ENCODE data around the gene CBFB. TPM values are rescaled to one million over a fixed set of nuclear protein-coding genes. Genes with fewer than 3 reads are reported as not detected.
"Not testable (repeated sequence)": the region's sequence is repeated elsewhere in the genome, so short reads cannot be mapped to it uniquely, and the experiment has no call there.

CBFB gene
- total RNA-seq, 2 experiments from 2014 or later: 235 to 241 TPM

DNA sequence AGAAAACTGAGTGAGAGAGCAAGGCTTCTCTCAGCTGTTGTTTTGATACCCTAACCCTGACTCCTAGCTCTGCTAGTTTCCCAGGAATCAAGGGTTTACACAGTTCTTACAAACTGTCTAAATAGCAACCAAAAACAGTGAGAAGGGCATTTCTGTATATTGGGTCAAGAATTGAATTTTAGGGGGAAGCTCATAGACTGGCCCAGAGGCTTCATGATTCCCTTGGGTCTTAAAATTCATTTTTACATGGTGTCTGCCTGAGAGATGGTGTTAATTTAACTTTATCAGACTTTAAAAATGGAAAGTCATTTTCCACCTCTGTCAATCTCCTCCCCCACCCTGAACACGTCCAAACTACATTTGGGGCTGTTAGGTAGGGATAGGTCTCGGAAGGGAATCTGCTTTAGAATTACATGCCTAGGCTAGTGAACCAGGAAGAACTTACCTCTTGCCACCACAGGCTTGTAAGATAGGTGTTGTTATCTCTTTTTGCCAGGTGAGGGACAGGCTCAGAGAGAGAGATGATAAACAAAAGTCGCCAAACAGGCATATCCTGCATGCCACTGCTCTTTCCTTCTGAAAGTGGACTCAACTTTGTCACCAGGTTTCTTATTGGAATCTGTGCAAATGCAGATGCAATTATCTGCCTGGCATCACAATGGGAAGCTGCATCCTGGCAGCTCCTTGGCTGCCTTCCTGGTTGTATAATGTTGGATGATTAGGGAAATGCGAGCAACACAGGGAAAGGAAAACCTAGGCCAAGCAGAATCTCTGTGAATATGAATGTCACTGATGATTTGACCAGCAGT is 83.8 kb downstream of the CBFB start:
- no peaks in the 10 kb centered on the region for H3K9me3 Mint-ChIP-seq (ENCODE audit: insufficient read depth)
- no peak for DNase-seq
- no peak overlapping the region for H3K27ac Mint-ChIP-seq
- ChIA-PET CTCF (interaction anchor here (1.1 to 2.0 kb wide), 7 partner anchors 9 to 152 kb away, joined by 3 to 9 read pairs (median 3); partner anchors contain the start of gene CES3), POLR2A (interaction anchor here (0.6 to 1.0 kb wide), 3 partner anchors 17 to 154 kb away, joined by 3 to 8 read pairs (median 6); partner anchors contain the start of genes FBXL8 and TRADD)
- peaks cover 30% of the 10 kb centered on the region for H3K4me1 Mint-ChIP-seq (ENCODE audit: low read depth)
- ATAC-seq: no peak
- peaks cover 4% of the 10 kb centered on the region for H3K36me3 Mint-ChIP-seq (ENCODE audit: low read depth)
- no peak overlapping the region for H3K4me3 Mint-ChIP-seq
- no peaks in the 10 kb centered on the region for H3K27me3 Mint-ChIP-seq (ENCODE audit: low read depth)

DNA sequence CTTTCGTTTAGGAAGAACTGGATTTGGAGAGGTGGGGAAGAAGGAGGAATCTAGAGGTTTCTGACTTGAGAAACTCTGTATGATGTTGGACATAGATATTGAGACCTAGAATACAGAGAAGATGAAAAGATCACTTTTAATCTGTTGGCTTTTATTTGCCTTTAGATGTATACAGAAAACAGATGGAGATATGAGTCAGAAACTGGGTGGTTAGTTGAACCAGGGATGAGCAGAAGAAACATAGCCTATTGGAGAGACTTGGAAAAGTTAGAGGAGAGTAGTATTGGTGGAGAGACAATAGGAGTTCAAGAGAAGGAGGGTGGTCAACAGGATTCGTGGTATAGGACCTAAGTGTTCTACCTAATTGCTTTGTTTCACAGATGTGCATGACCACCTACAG is 85.8 kb downstream of the CBFB start:
- POLR2A ChIA-PET: no interaction called here
- Mint-ChIP-seq H3K9me3 (ENCODE audit: insufficient read depth) (no peaks in the 10 kb centered on the region), H3K36me3 (ENCODE audit: low read depth) (peaks cover 4% of the 10 kb centered on the region), H3K27ac (no peak overlapping the region), H3K4me3 (no peak overlapping the region), H3K4me1 (ENCODE audit: low read depth) (peaks cover 22% of the 10 kb centered on the region), H3K27me3 (ENCODE audit: low read depth) (no peaks in the 10 kb centered on the region)
- CTCF ChIA-PET: interaction anchor here (1.1 to 1.4 kb wide), 4 partner anchors 9 to 97 kb away, joined by 4 to 5 read pairs (median 4); partner anchors contain the start of gene B3GNT9
- DNase-seq: no peak
- no peak for ATAC-seq

DNA sequence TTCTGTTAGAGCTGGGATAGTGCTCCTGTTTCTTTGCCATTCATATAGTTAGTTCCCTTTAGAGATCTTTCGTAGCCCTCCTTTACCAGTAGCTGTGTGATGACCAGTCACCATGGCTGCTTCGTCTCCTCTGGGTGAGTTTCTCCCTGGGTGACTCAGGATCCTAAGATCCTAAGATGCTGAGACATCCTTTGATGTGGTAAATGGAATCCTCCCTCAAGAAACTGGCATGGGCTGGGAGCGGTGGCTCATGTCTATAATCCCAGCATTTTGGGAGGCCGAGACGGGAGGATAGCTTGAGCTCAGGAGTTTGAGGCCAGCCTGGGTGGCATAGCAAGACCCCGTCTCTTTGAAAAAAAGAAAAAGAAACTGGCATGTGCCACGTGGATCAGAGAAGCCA is 86.7 kb downstream of the CBFB start:
- ChIA-PET POLR2A (interaction anchor here (1.8 kb wide), 1 partner anchor 42 kb away, joined by 3 read pairs; no protein-coding TSS in a partner anchor), CTCF (interaction anchor here (1.0 to 1.5 kb wide), 6 partner anchors 8 to 153 kb away, joined by 3 to 8 read pairs (median 4); partner anchors contain the start of gene B3GNT9)
- H3K9me3 Mint-ChIP-seq (ENCODE audit: insufficient read depth): no peaks in the 10 kb centered on the region
- DNase-seq: no peak
- peaks cover 7% of the 10 kb centered on the region for H3K36me3 Mint-ChIP-seq (ENCODE audit: low read depth)
- no peak for ATAC-seq
- peaks cover 19% of the 10 kb centered on the region for H3K4me1 Mint-ChIP-seq (ENCODE audit: low read depth)
- H3K27ac Mint-ChIP-seq: no peak overlapping the region
- no peak overlapping the region for H3K4me3 Mint-ChIP-seq
- no peaks in the 10 kb centered on the region for H3K27me3 Mint-ChIP-seq (ENCODE audit: low read depth)

DNA sequence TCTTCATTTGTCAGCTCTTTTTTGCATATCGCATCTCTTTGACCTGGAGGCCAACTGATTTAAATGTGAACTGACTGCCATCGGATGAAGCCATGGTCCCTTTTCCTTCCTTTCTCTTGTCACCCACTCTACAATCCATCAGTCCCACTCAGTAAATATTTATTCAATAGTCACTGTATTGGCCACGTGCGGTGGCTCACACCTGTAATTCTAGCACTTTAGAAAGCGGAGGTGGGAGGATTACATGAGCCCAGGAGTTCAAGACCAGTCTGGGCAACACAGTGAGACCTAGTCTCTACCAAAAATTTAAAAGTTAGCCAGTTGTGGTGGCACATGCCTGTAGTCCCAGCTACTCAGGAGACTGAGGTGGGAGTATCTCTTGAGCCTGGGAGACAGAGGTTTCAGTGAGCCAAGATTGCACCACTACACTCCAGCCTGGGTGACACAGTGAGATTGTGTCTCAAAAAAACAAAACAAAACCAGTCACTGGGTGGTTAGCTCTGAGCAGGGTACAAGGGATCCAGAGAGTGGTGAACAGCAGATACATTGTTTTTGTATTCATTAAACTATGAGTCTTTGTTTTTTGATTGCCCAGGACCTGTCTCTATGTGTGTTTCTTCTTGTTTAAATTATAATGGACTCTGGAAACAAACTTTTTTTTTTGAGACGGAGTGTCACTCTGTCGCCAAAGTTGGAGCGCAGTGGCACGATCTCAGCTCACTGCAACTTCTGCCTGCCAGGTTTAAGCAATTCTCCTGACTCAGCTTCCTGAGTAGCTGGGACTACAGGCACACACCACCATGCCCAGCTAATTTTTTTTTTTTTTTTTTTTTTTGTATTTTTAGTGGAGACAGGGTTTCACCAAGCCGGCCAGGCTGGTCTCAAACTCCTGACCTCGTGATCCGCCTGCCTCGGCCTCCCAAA is 87.7 kb downstream of the CBFB start:
- Mint-ChIP-seq H3K27ac (no peak overlapping the region), H3K27me3 (ENCODE audit: low read depth) (no peaks in the 10 kb centered on the region), H3K4me3 (no peak overlapping the region), H3K9me3 (ENCODE audit: insufficient read depth) (no peaks in the 10 kb centered on the region), H3K4me1 (ENCODE audit: low read depth) (peaks cover 10% of the 10 kb centered on the region), H3K36me3 (ENCODE audit: low read depth) (peaks cover 11% of the 10 kb centered on the region)
- ChIA-PET POLR2A (interaction anchor here (1.8 kb wide), 1 partner anchor 43 kb away, joined by 3 read pairs; no protein-coding TSS in a partner anchor), CTCF (interaction anchor here (1.0 to 1.5 kb wide), 4 partner anchors 16 to 154 kb away, joined by 3 to 8 read pairs (median 4); no protein-coding TSS in a partner anchor)
- DNase-seq: no peak
- no peak for ATAC-seq

DNA sequence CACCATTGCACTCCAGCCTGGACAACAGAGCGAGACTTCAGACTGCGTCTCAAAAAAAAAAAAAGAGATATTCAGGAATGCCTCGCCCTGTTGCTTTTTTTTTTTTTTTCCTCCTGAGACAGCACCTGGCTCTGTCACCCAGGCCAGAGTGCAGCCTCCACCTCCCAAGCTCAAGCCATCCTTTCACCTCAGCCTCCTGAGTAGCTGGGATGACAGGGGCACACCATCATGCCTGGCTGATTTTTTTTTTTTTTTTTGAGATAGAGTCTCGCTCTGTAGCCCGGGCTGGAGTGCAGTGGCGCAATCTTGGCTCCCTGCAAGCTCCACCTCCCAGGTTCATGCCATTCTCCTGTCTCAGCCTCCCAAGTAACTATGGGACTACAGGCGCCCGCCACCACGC is 88.8 kb downstream of the CBFB start:
- CTCF ChIA-PET: no interaction called here
- peaks cover 3% of the 10 kb centered on the region for H3K4me1 Mint-ChIP-seq (ENCODE audit: low read depth)
- POLR2A ChIA-PET: no interaction called here
- ATAC-seq (no peak), DNase-seq (no peak)
- H3K27ac Mint-ChIP-seq: no peak overlapping the region
- no peak overlapping the region for H3K4me3 Mint-ChIP-seq
- H3K9me3 Mint-ChIP-seq (ENCODE audit: insufficient read depth): no peaks in the 10 kb centered on the region
- peaks cover 16% of the 10 kb centered on the region for H3K36me3 Mint-ChIP-seq (ENCODE audit: low read depth)
- no peaks in the 10 kb centered on the region for H3K27me3 Mint-ChIP-seq (ENCODE audit: low read depth)

DNA sequence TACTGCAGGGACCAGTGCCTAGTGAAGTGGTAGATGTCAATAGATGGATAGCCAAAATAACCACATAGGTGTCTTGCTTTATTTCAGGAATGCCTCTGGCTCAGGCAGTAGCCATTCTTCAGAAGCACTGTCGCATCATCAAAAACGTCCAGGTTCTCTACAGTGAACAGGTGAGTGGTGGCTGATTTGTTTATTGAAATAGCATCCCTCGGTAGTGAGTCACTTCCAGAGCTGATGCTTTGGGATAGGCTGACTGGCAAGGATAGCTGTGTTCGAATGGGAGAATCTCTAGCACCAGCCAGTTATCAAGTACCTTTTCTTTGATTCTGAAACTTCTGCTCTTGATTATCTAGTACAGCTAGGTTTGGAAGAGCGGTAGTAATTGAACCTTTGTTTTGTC is 91.1 kb downstream of the CBFB start:
- Mint-ChIP-seq H3K27ac (no peak overlapping the region), H3K9me3 (ENCODE audit: insufficient read depth) (no peaks in the 10 kb centered on the region), H3K27me3 (ENCODE audit: low read depth) (no peaks in the 10 kb centered on the region), H3K4me3 (no peak overlapping the region), H3K4me1 (ENCODE audit: low read depth) (peaks cover 1% of the 10 kb centered on the region), H3K36me3 (ENCODE audit: low read depth) (peaks cover 19% of the 10 kb centered on the region)
- ChIA-PET POLR2A (interaction anchor here (1.0 kb wide), 1 partner anchor 92 kb away, joined by 3 read pairs; no protein-coding TSS in a partner anchor), CTCF (interaction anchor here (0.7 to 1.6 kb wide), 4 partner anchors 9 to 102 kb away, joined by 3 to 6 read pairs (median 5); no protein-coding TSS in a partner anchor)
- DNase-seq: no peak
- ATAC-seq: no peak

DNA sequence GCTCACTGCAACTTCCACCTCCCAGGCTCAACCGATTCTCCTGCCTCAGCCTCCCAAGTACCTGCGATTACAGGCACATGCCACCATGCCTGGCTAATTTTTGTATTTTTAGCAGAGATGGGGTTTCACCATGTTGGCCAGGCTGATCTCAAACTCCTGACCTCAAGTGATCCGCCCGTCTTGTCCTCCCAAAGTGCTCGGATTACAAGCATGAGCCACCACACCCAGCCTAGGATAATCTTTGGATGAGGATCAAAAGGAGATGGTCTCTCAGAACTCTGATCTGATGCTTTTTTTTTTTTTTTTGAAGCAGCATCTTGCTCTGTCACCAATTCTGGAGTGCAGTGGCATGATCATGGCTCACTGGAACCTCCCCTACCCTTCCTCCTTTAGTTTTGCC is 93.8 kb downstream of the CBFB start:
- H3K27me3 Mint-ChIP-seq (ENCODE audit: low read depth); H3K4me1 Mint-ChIP-seq (ENCODE audit: low read depth); CTCF ChIA-PET; DNase-seq; H3K9me3 Mint-ChIP-seq (ENCODE audit: insufficient read depth); POLR2A ChIA-PET; H3K4me3 Mint-ChIP-seq; H3K27ac Mint-ChIP-seq; ATAC-seq: not testable (repeated sequence)
- H3K36me3 Mint-ChIP-seq (ENCODE audit: low read depth): peaks cover 28% of the 10 kb centered on the region

DNA sequence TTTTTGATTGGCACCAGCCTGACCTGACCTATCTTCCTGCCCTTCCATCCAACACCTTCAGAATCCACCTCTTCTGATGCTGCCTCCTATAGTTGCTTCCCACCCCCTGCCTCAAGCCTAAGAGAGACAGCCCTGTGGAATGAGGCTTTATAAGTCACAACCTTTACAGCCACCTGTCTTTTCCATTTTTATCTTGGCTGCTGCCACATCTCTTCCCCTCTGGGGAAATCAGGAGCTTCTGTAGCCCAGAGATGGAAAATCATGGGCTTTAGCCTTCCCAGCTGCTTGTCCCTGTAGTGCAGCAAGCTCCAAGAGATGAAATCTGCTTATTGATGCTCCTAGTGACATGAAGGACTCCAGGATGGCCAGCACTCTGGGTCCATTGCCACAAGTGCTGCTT is 99.5 kb downstream of the CBFB start:
- DNase-seq (no peak), ATAC-seq (no peak)
- no peak overlapping the region for H3K27ac Mint-ChIP-seq
- no peaks in the 10 kb centered on the region for H3K9me3 Mint-ChIP-seq (ENCODE audit: insufficient read depth)
- H3K36me3 Mint-ChIP-seq (ENCODE audit: low read depth): peaks cover 33% of the 10 kb centered on the region
- POLR2A ChIA-PET: interaction anchor here (1.0 kb wide), 1 partner anchor 10 kb away, joined by 3 read pairs; no protein-coding TSS in a partner anchor
- no peaks in the 10 kb centered on the region for H3K4me1 Mint-ChIP-seq (ENCODE audit: low read depth)
- H3K4me3 Mint-ChIP-seq: no peak overlapping the region
- no peaks in the 10 kb centered on the region for H3K27me3 Mint-ChIP-seq (ENCODE audit: low read depth)
- CTCF ChIA-PET: interaction anchor here (1.0 to 2.6 kb wide), 4 partner anchors 9 to 110 kb away, joined by 3 to 14 read pairs (median 5); partner anchors contain the start of gene B3GNT9

DNA sequence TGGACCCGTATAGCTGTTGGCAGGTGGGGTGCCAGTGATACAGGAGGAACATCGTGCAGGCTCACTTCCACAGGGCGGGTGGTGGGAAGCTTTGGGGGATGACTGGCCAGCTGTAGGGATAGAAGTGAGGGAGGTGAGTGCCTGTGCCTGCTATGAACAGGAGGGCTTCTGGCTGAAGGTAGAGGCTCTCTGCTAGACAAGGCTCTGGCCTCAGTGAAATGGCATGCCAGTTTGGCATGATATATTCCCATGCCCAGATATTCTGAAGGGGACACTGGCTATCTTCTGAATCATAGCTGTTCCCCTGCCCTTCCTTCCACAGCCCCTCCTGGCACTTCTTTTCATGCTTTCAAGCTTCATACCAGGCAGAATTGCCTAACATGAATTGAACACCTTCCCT is 99.9 kb downstream of the CBFB start:
- no peaks in the 10 kb centered on the region for H3K27me3 Mint-ChIP-seq (ENCODE audit: low read depth)
- POLR2A ChIA-PET: interaction anchor here (1.0 kb wide), 1 partner anchor 9 kb away, joined by 3 read pairs; no protein-coding TSS in a partner anchor

DNA sequence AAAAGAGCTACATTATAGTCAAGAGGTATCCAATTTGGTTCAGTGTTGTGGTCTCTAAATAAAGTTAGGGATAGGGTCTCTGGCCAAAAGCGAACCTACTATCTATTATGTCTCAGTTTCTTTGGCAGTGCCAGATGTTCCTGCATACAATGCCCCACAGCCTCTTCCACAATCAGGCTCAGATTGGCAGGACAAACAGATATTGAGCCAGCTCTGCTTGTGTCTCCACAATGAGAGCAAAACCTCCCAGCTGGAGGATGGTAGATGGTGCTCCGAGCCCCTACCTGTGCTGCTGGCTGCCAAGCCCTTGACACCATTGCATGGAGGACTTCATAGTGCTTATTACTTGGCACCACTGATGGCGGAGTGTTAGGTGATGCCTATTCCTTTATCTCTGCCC is 100.5 kb downstream of the CBFB start:
- no peaks in the 10 kb centered on the region for H3K4me1 Mint-ChIP-seq (ENCODE audit: low read depth)

More for the DNA sequence above, 99.9 kb downstream of the CBFB start:
- Mint-ChIP-seq H3K9me3 (ENCODE audit: insufficient read depth) (no peaks in the 10 kb centered on the region), H3K36me3 (ENCODE audit: low read depth) (peaks cover 32% of the 10 kb centered on the region), H3K4me1 (ENCODE audit: low read depth) (no peaks in the 10 kb centered on the region), H3K27ac (no peak overlapping the region), H3K4me3 (no peak overlapping the region)
- CTCF ChIA-PET: interaction anchor here (1.0 to 2.6 kb wide), 4 partner anchors 9 to 111 kb away, joined by 3 to 14 read pairs (median 4); no protein-coding TSS in a partner anchor
- ATAC-seq: no peak
- no peak for DNase-seq

DNA sequence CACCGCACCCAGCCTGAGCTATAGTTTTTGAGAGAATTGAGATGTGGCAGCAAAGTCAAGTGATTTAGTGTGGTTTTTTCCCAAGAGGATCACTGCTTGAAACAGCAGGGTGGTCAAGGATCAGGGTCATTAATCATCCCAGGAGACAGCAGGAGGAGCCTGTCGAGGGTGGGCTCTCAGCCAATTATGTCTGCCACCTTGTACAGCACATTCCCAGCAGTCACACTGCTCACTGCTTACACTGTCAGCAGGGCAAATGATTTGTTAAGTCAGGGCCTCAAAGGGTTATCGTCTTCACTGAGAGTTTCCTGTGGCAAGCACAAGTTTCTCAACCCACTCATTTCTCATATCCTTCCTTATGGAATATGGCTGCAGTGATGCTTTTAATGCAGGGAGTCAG is 108.7 kb downstream of the CBFB start:
- no peak for DNase-seq
- H3K27me3 Mint-ChIP-seq (ENCODE audit: low read depth): no peaks in the 10 kb centered on the region
- no peak for ATAC-seq
- H3K4me1 Mint-ChIP-seq (ENCODE audit: low read depth): no peaks in the 10 kb centered on the region
- ChIA-PET POLR2A (interaction anchor here (0.9 kb wide), 1 partner anchor 9 kb away, joined by 3 read pairs; no protein-coding TSS in a partner anchor), CTCF (interaction anchor here (1.9 kb wide), 1 partner anchor 18 kb away, joined by 7 read pairs; no protein-coding TSS in a partner anchor)
- H3K36me3 Mint-ChIP-seq (ENCODE audit: low read depth): peaks cover 39% of the 10 kb centered on the region
- no peak overlapping the region for H3K4me3 Mint-ChIP-seq
- H3K27ac Mint-ChIP-seq: no peak overlapping the region
- no peaks in the 10 kb centered on the region for H3K9me3 Mint-ChIP-seq (ENCODE audit: insufficient read depth)

More for the DNA sequence above, 100.5 kb downstream of the CBFB start:
- H3K4me3 Mint-ChIP-seq: no peak overlapping the region
- DNase-seq (no peak), ATAC-seq (no peak)
- no peaks in the 10 kb centered on the region for H3K27me3 Mint-ChIP-seq (ENCODE audit: low read depth)
- peaks cover 36% of the 10 kb centered on the region for H3K36me3 Mint-ChIP-seq (ENCODE audit: low read depth)
- H3K9me3 Mint-ChIP-seq (ENCODE audit: insufficient read depth): no peaks in the 10 kb centered on the region
- no peak overlapping the region for H3K27ac Mint-ChIP-seq
- CTCF ChIA-PET: interaction anchor here (1.0 to 2.6 kb wide), 6 partner anchors 10 to 111 kb away, joined by 3 to 14 read pairs (median 4); partner anchors contain the start of genes FBXL8 and TRADD
- POLR2A ChIA-PET: interaction anchor here (0.6 to 1.0 kb wide), 2 partner anchors 9 to 17 kb away, joined by 3 to 6 read pairs; no protein-coding TSS in a partner anchor

Data from activated CD8-positive, alpha-beta T cell treated with anti-CD3 and anti-CD28 coated beads, Interleukin-2, amount 10 ng/mL, durations not matched to agents 7 days and 5 days (primary cell).